ENCODE results near the gene SLC24A4.

SLC24A4 gene

GRCh38 chr14:92453691-92454090, 130.7 kb downstream of the SLC24A4 start:
- Histone ChIP-seq H3K27me3 (replicated peaks; ENCODE audit: control insufficient read depth, insufficient read depth, low read length) (peaks cover 6% of the 10 kb centered on the region), H3K36me3 (ENCODE audit: control insufficient read depth, insufficient read depth, low read length, severe bottlenecking) (no peaks in the 10 kb centered on the region), H3K4me1 (ENCODE audit: control insufficient read depth, insufficient read depth, low read length) (no peaks in the 10 kb centered on the region), H3K9me3 (ENCODE audit: control insufficient read depth, low read length) (no peaks in the 10 kb centered on the region), H3K4me3 (ENCODE audit: low read length) (no peak overlapping the region), H3K9ac (ENCODE audit: low read length) (no peak overlapping the region)
- DNase-seq (ENCODE audit: low read depth), result no peak

- Histone ChIP-seq H3K4me1 (ENCODE audit: control insufficient read depth, insufficient read depth, low read length) (no peaks in the 10 kb centered on the region), H3K4me3 (ENCODE audit: low read length) (no peak overlapping the region), H3K36me3 (ENCODE audit: control insufficient read depth, insufficient read depth, low read length, severe bottlenecking) (no peaks in the 10 kb centered on the region), H3K27me3 (replicated peaks; ENCODE audit: control insufficient read depth, insufficient read depth, low read length) (peaks cover 6% of the 10 kb centered on the region), H3K9ac (ENCODE audit: low read length) (no peak overlapping the region), H3K9me3 (ENCODE audit: control insufficient read depth, low read length) (no peaks in the 10 kb centered on the region)
- no peak for DNase-seq (ENCODE audit: low read depth)
These were observed 132.3 kb downstream of the SLC24A4 start for GRCh38 chr14:92455231-92455630.

DNA sequence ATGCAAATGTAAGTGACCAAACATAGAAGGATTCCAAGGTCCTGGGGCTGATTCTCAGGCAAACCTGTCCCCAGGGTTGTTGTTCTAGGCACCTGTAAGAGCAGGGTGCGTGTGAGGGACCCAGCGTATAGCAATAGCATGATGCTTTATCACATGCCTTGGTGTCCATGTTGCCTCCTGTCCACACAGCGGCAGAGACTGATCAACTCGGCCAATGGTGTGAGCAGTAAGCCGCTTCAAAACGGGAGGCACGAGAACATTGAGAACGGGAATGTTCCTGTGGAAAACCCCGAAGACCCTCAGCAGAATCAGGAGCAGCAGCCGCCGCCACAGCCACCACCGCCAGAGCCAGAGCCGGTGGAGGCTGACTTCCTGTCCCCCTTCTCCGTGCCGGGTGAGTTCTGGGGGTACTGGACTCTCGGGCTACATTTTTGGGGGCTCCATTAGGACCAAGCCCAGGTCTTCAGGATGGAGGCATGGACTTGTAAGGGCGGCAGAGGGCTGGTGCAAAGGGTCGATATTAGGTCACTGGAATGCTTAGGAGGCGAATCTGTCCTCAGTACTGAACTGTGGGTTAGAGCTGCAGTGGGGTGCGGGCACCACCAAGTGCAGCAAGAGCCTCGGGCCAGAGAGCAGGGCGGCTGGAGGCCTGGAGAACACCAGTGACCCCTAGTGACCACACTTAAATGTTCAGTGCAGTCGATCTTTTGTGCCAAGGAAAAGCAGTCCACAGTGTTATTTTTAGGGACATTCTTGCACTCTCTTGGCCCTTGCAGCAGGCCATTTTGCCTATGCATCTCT, 133.4 kb downstream of the SLC24A4 start:
- Histone ChIP-seq H3K36me3 (ENCODE audit: control insufficient read depth, insufficient read depth, low read length, severe bottlenecking) (no peaks in the 10 kb centered on the region), H3K9me3 (ENCODE audit: control insufficient read depth, low read length) (no peaks in the 10 kb centered on the region), H3K4me1 (ENCODE audit: control insufficient read depth, insufficient read depth, low read length) (peaks cover 7% of the 10 kb centered on the region), H3K27me3 (replicated peaks; ENCODE audit: control insufficient read depth, insufficient read depth, low read length) (peaks cover 6% of the 10 kb centered on the region), H3K4me3 (ENCODE audit: low read length) (no peak overlapping the region), H3K9ac (ENCODE audit: low read length) (no peak overlapping the region)
- DNase-seq (ENCODE audit: low read depth), result peak; percentile 80

- Histone ChIP-seq H3K9ac (ENCODE audit: low read length) (no peak overlapping the region), H3K4me3 (ENCODE audit: low read length) (no peak overlapping the region), H3K27me3 (replicated peaks; ENCODE audit: control insufficient read depth, insufficient read depth, low read length) (peaks cover 5% of the 10 kb centered on the region), H3K36me3 (ENCODE audit: control insufficient read depth, insufficient read depth, low read length, severe bottlenecking) (no peaks in the 10 kb centered on the region), H3K4me1 (ENCODE audit: control insufficient read depth, insufficient read depth, low read length) (peaks cover 11% of the 10 kb centered on the region), H3K9me3 (ENCODE audit: control insufficient read depth, low read length) (no peaks in the 10 kb centered on the region)
- DNase-seq (ENCODE audit: low read depth), result no peak
These were observed 134.1 kb downstream of the SLC24A4 start for GRCh38 chr14:92457016-92457565.

DNA sequence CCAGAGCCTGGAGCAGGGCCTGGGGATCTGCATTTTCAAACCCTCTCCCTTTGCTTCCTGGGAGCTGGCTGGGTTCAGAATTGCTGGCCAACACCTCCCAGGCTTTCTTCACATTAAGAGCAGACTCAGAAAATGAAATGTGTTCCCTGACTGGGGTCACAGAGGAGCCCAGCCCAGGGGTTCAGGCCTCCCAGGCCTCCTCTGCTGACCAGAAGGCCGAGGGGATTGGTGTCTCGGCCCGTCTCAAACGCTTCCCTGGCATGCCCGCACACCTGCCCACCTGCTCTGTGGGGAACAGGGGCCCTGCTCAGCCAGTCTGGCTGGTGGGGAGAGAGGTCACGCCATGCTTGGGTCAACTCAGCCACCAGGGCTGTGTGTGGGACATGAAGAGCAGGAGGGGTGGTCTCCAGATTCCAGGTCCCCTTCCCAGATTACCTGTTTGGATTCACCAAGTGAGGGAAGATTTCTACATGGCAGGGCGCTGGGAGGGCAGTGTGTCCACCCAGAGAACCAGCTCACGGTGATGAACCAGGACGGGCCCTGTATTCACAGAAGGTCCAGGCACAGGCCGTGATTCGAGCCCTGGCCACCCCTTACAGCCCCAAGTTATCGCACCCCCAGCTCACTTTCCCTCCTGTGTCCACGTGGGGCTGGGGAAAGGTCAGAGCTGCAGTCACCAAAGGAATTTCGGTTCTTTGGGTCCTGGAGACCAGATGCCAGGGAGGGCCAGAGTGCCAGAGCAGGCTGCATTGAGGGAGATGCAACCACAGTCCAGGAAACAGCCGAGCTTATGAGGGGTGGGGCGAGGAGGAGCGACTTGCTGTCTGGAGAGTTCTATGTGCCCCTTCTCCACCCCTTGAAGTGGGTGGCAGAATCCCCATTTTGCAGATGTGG, 135.4 kb downstream of the SLC24A4 start:
- H3K4me3 ChIP-seq (ENCODE audit: low read length), result no peak overlapping the region
- H3K9ac ChIP-seq (ENCODE audit: low read length), result no peak overlapping the region
- no peaks in the 10 kb centered on the region for H3K9me3 ChIP-seq (ENCODE audit: control insufficient read depth, low read length)
- DNase-seq (ENCODE audit: low read depth), result no peak
- H3K4me1 ChIP-seq (ENCODE audit: control insufficient read depth, insufficient read depth, low read length), result peaks cover 11% of the 10 kb centered on the region
- H3K27me3 ChIP-seq (replicated peaks; ENCODE audit: control insufficient read depth, insufficient read depth, low read length), result no peaks in the 10 kb centered on the region
- H3K36me3 ChIP-seq (ENCODE audit: control insufficient read depth, insufficient read depth, low read length, severe bottlenecking), result no peaks in the 10 kb centered on the region

DNA sequence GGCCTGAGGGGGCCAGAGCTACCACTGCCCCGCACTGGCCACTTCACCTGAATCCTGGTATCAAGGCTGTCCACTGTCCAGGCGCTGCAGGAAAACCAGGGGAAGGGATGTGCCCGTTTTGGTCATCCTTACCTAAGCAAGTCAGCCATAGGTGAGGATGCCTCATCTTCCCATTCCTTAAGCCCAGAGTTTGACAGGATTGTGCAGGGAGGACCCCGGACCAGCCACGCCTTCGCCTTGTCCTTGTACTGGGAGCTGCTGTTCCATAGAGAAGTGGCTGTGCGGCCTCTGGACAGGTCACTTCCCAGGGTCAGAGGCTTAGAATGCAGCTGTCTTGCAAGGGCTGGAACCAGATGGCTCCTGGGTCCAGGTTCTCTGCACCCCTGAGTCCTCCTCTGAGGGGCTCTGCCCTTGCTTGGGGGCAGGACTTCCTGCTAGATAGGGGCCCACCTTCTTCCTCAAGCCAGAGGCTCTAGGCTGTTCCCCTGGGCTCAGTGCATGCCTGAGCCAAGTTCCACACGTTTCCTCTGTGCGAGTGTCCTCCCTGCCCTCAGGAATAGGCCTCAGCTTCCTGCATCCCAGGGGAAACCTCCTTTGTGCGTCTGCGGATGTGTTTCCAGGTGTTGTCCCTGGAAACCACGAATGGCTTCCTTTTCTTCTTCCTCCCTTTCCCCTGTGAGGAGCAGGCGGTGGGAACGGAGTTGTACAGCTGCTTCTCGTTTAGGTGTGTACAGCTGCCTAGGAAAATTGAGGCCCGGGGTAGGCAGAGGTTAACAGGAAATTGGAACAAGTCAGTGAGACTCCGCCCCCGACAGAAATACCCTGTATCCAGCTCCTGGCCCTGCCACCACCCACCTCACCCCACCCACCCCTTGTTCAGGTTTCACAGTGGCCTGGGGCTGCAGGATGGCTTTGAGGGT, 136.3 kb downstream of the SLC24A4 start:
- no peak for DNase-seq (ENCODE audit: low read depth)
- peaks cover 11% of the 10 kb centered on the region for H3K4me1 ChIP-seq (ENCODE audit: control insufficient read depth, insufficient read depth, low read length)
- no peaks in the 10 kb centered on the region for H3K27me3 ChIP-seq (replicated peaks; ENCODE audit: control insufficient read depth, insufficient read depth, low read length)
- no peak overlapping the region for H3K9ac ChIP-seq (ENCODE audit: low read length)
- no peaks in the 10 kb centered on the region for H3K36me3 ChIP-seq (ENCODE audit: control insufficient read depth, insufficient read depth, low read length, severe bottlenecking)
- no peak overlapping the region for H3K4me3 ChIP-seq (ENCODE audit: low read length)
- H3K9me3 ChIP-seq (ENCODE audit: control insufficient read depth, low read length), result no peaks in the 10 kb centered on the region

DNA sequence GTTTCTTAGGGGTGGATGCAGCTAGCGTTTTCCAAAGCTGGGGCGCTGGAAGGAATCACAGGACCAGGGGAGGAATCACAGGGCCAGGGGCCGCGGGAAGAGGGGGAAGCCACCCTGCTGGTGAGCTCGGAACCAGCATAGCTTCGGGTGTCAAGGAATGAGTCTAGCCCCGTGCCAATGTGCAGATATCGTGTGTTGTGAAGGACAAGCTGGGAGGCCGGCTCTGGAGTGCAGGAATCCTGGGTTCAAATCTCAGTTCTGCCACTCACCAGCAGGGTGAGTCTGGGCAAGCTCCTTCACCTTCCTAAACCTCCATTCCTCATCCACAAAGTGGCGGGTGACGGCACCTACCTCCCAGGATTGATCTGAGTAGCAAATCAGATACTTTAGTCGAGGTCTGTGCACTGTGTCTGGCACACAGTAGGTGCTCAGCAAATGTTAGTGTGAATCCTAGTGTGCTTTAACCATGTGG, 137.0 kb downstream of the SLC24A4 start:
- Histone ChIP-seq H3K36me3 (ENCODE audit: control insufficient read depth, insufficient read depth, low read length, severe bottlenecking) (no peaks in the 10 kb centered on the region), H3K9me3 (ENCODE audit: control insufficient read depth, low read length) (no peaks in the 10 kb centered on the region), H3K27me3 (replicated peaks; ENCODE audit: control insufficient read depth, insufficient read depth, low read length) (no peaks in the 10 kb centered on the region), H3K4me3 (ENCODE audit: low read length) (no peak overlapping the region), H3K9ac (ENCODE audit: low read length) (no peak overlapping the region), H3K4me1 (ENCODE audit: control insufficient read depth, insufficient read depth, low read length) (peaks cover 11% of the 10 kb centered on the region)
- no peak for DNase-seq (ENCODE audit: low read depth)

DNA sequence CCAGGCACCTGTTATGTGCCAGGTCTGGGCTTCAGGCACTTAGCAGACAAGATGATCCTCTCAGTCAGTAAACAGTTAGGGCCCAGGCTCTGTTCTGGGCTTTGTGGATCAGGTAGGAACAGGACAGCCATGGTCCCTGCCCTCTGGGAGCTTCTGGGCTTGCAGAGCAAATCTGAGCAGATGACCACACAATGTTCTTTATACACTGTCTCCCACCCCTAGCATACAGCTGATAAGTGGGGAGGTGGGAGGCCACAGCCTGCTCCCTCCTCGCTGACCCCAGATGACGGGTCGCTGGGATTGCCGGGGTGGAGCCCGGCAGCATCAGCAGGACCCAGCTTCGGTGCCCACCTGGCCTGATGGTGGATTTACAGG, 137.6 kb downstream of the SLC24A4 start:
- peak overlapping the region; percentile 48 for H3K9ac ChIP-seq (ENCODE audit: low read length)
- H3K9me3 ChIP-seq (ENCODE audit: control insufficient read depth, low read length), result no peaks in the 10 kb centered on the region
- DNase-seq (ENCODE audit: low read depth), result no peak
- no peaks in the 10 kb centered on the region for H3K36me3 ChIP-seq (ENCODE audit: control insufficient read depth, insufficient read depth, low read length, severe bottlenecking)
- H3K4me3 ChIP-seq (ENCODE audit: low read length), result no peak overlapping the region
- no peaks in the 10 kb centered on the region for H3K27me3 ChIP-seq (replicated peaks; ENCODE audit: control insufficient read depth, insufficient read depth, low read length)
- H3K4me1 ChIP-seq (ENCODE audit: control insufficient read depth, insufficient read depth, low read length), result peaks cover 11% of the 10 kb centered on the region

GRCh38 chr14:92460916-92461579, 138.1 kb downstream of the SLC24A4 start:
- H3K36me3 ChIP-seq (ENCODE audit: control insufficient read depth, insufficient read depth, low read length, severe bottlenecking), result no peaks in the 10 kb centered on the region
- no peak overlapping the region for H3K4me3 ChIP-seq (ENCODE audit: low read length)
- H3K9me3 ChIP-seq (ENCODE audit: control insufficient read depth, low read length), result no peaks in the 10 kb centered on the region
- no peaks in the 10 kb centered on the region for H3K27me3 ChIP-seq (replicated peaks; ENCODE audit: control insufficient read depth, insufficient read depth, low read length)
- DNase-seq (ENCODE audit: low read depth), result peak; percentile 53
- H3K4me1 ChIP-seq (ENCODE audit: control insufficient read depth, insufficient read depth, low read length), result peaks cover 11% of the 10 kb centered on the region
- H3K9ac ChIP-seq (ENCODE audit: low read length), result peak overlapping the region; percentile 48

DNA sequence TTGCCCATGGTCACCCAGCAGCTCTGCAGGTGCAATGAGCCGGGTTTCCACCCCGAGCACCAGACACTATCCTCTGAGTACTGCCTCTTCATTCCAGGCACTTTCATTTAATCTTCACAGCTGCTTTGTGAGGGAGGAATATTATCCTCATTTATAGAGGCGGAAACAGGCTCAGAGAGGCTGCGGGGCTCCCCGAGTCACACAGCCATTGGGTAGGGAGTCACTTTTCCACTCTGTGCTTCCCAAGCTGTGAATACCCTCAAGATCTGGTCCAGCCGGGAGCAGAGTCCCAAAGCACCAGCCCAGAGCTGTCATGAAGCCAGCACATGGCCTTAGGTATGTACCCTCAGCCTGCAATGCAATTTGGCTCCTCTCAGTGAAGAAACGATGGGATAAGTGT, 138.9 kb downstream of the SLC24A4 start:
- Histone ChIP-seq H3K9me3 (ENCODE audit: control insufficient read depth, low read length) (peaks cover 2% of the 10 kb centered on the region), H3K4me3 (ENCODE audit: low read length) (no peak overlapping the region), H3K27me3 (replicated peaks; ENCODE audit: control insufficient read depth, insufficient read depth, low read length) (no peaks in the 10 kb centered on the region), H3K36me3 (ENCODE audit: control insufficient read depth, insufficient read depth, low read length, severe bottlenecking) (no peaks in the 10 kb centered on the region), H3K4me1 (ENCODE audit: control insufficient read depth, insufficient read depth, low read length) (peaks cover 11% of the 10 kb centered on the region), H3K9ac (ENCODE audit: low read length) (no peak overlapping the region)
- no peak for DNase-seq (ENCODE audit: low read depth)

Measured in adipocyte (in vitro differentiated cells).